HEK293 (cell line): ENCODE measurements around the gene GALNS.

Experiments
- CTCF ChIA-PET: fragments of 350-600 bp; formaldehyde crosslinking; extraction: SDS; loops from one replicate; lab custom pipeline; 2021; ENCODE audit warnings: antibody characterized with exemption; lab: Yijun Ruan, JAX
- POLR2A ChIA-PET: fragments of 300-600 bp; formaldehyde crosslinking; extraction: SDS; loops from one replicate; lab custom pipeline; 2020; ENCODE audit warnings: antibody characterized with exemption, inconsistent platforms; lab: Yijun Ruan, JAX
- H3K27ac ChIP-seq: fragments of 200-500 bp; sonication (Bioruptor generic); 2 replicates; pipeline ENCODE4 v1.5.1; 2014; ENCODE audit warnings: low read depth, low read length, control low read depth, inconsistent platforms; ENCODE audit errors: extremely low read depth
- H3K36me3 ChIP-seq, 2 experiments: fragments of 200-500 bp in 1 of 2; sonication (Bioruptor generic) in 1 of 2; 1 replicate in 1 of 2; 2 replicates in 1 of 2; pipeline ENCODE4 v1.5.1; 2014 to 2017; ENCODE audit warnings: inconsistent platforms in 2 of 2, low read length in 2 of 2; ENCODE audit not compliant: control insufficient read depth in 2 of 2, insufficient read depth in 1 of 2
- H3K4me1 ChIP-seq: fragments of 200-500 bp; sonication (Bioruptor generic); 2 replicates; pipeline ENCODE4 v1.5.1; 2014; ENCODE audit warnings: mild to moderate bottlenecking, low read length, inconsistent platforms; ENCODE audit not compliant: control insufficient read depth, insufficient read depth
- H3K4me3 ChIP-seq: 2 replicates; pipeline ENCODE4 v1.5.1; 2011; ENCODE audit warnings: low read depth, mild to moderate bottlenecking, control low read depth, low read length, moderate library complexity
- H3K9me3 ChIP-seq: fragments of 200-500 bp; sonication (Bioruptor generic); 2 replicates; pipeline ENCODE4 v1.5.1; 2014; ENCODE audit warnings: low read depth, low read length, inconsistent platforms; ENCODE audit not compliant: control insufficient read depth, insufficient read depth
- BCL11B ChIP-seq: fragments of 450-650 bp; formaldehyde crosslinking; IDR thresholded peaks from 2 replicates; pipeline ENCODE4 v1.5.1; 2016; ENCODE audit warnings: low read depth, missing biosample characterization, missing genetic modification characterization
- EGR2 ChIP-seq: fragments of 450-650 bp; formaldehyde crosslinking; IDR thresholded peaks from 2 replicates; pipeline ENCODE4 v1.5.1; 2016; ENCODE audit warnings: low read depth, missing biosample characterization, missing genetic modification characterization
- GLIS1 ChIP-seq: fragments of 450-650 bp; formaldehyde crosslinking; IDR thresholded peaks from 2 replicates; pipeline ENCODE4 v1.5.1; 2016; ENCODE audit warnings: missing biosample characterization, missing genetic modification characterization
- KLF9 ChIP-seq: fragments of 450-650 bp; formaldehyde crosslinking; IDR thresholded peaks from 2 replicates; pipeline ENCODE4 v1.5.1; 2016; ENCODE audit warnings: missing biosample characterization, missing genetic modification characterization, low read depth
- PRDM1 ChIP-seq: fragments of 450-650 bp; formaldehyde crosslinking; IDR thresholded peaks from 2 replicates; pipeline ENCODE4; 2016; ENCODE audit warnings: missing biosample characterization, missing genetic modification characterization
- SP2 ChIP-seq: fragments of 450-650 bp; formaldehyde crosslinking; IDR thresholded peaks from 2 replicates; pipeline ENCODE4 v1.5.1; 2016; ENCODE audit warnings: missing biosample characterization, missing genetic modification characterization
- WT1 ChIP-seq: fragments of 450-650 bp; formaldehyde crosslinking; IDR thresholded peaks from 2 replicates; pipeline ENCODE4 v1.5.1; 2016; ENCODE audit warnings: missing biosample characterization, missing genetic modification characterization
- ZBTB20 ChIP-seq: fragments of 450-650 bp; formaldehyde crosslinking; IDR thresholded peaks from 2 replicates; pipeline ENCODE4 v1.5.1; 2016; ENCODE audit warnings: missing biosample characterization, missing genetic modification characterization
- ZNF132 ChIP-seq: fragments of 450-650 bp; formaldehyde crosslinking; IDR thresholded peaks from 2 replicates; pipeline ENCODE4 v1.5.1; 2017; ENCODE audit warnings: missing biosample characterization, missing genetic modification characterization, borderline replicate concordance
- ZNF140 ChIP-seq: fragments of 450-650 bp; formaldehyde crosslinking; IDR thresholded peaks from 2 replicates; pipeline ENCODE4 v1.5.1; 2016; ENCODE audit warnings: missing biosample characterization, missing genetic modification characterization
- ZNF169 ChIP-seq: fragments of 450-650 bp; formaldehyde crosslinking; IDR thresholded peaks from 2 replicates; pipeline ENCODE4 v1.5.1; 2016; ENCODE audit warnings: missing biosample characterization, missing genetic modification characterization
- ZNF202 ChIP-seq: fragments of 450-650 bp; formaldehyde crosslinking; IDR thresholded peaks from 2 replicates; pipeline ENCODE4 v1.5.1; 2016; ENCODE audit warnings: missing biosample characterization, missing genetic modification characterization, borderline replicate concordance
- ZNF335 ChIP-seq: fragments of 450-650 bp; formaldehyde crosslinking; conservative IDR thresholded peaks from 2 replicates; pipeline ENCODE4 v1.5.1; 2016; ENCODE audit warnings: missing biosample characterization, missing genetic modification characterization
- ZNF548 ChIP-seq: fragments of 450-650 bp; formaldehyde crosslinking; IDR thresholded peaks from 2 replicates; pipeline ENCODE4 v1.5.1; 2016; ENCODE audit warnings: missing biosample characterization, missing genetic modification characterization
- ZNF561 ChIP-seq: fragments of 450-650 bp; IDR thresholded peaks from 2 replicates; pipeline ENCODE4 v1.5.1; 2018; ENCODE audit warnings: missing biosample characterization, missing genetic modification characterization, borderline replicate concordance
- ZNF785 ChIP-seq: fragments of 450-650 bp; formaldehyde crosslinking; IDR thresholded peaks from 2 replicates; pipeline ENCODE4 v1.5.1; 2016; ENCODE audit warnings: missing biosample characterization, missing genetic modification characterization
- ZSCAN16 ChIP-seq: fragments of 450-650 bp; formaldehyde crosslinking; IDR thresholded peaks from 2 replicates; pipeline ENCODE4 v1.5.1; 2016; ENCODE audit warnings: missing biosample characterization, missing genetic modification characterization
- TF ChIP-seq, protein P1 (sequence below): fragments of 450-650 bp; formaldehyde crosslinking; IDR thresholded peaks from 2 replicates; pipeline ENCODE4 v1.5.1; 2016; ENCODE audit warnings: missing biosample characterization, missing genetic modification characterization
- TF ChIP-seq, protein P2 (sequence below): fragments of 450-650 bp; formaldehyde crosslinking; IDR thresholded peaks from 2 replicates; pipeline ENCODE4 v1.5.1; 2016; ENCODE audit warnings: missing biosample characterization, missing genetic modification characterization
- TF ChIP-seq, protein P3 (sequence below): fragments of 450-650 bp; formaldehyde crosslinking; IDR thresholded peaks from 2 replicates; pipeline ENCODE4 v1.5.1; 2016; ENCODE audit warnings: missing biosample characterization, missing genetic modification characterization
- TF ChIP-seq, protein P4 (sequence below): fragments of 450-650 bp; formaldehyde crosslinking; IDR thresholded peaks from 2 replicates; pipeline ENCODE4 v1.5.1; 2016; ENCODE audit warnings: missing biosample characterization, missing genetic modification characterization, low read depth
- TF ChIP-seq, protein P5 (sequence below): fragments of 450-650 bp; formaldehyde crosslinking; conservative IDR thresholded peaks from 2 replicates; pipeline ENCODE4 v1.5.1; 2016; ENCODE audit warnings: low read depth, missing biosample characterization, missing genetic modification characterization
- TF ChIP-seq, protein P6 (sequence below): sonication (generic); formaldehyde crosslinking; IDR thresholded peaks from 2 replicates; pipeline ENCODE4 v1.8.1; 2022; ENCODE audit warnings: mild to moderate bottlenecking, moderate library complexity, missing genetic modification reagents
- TF ChIP-seq, protein P7 (sequence below): fragments of 450-650 bp; formaldehyde crosslinking; optimal IDR thresholded peaks from 2 replicates; pipeline ENCODE3; 2016; ENCODE audit warnings: missing biosample characterization, mild to moderate bottlenecking, missing genetic modification characterization

The GALNS gene

DNA sequence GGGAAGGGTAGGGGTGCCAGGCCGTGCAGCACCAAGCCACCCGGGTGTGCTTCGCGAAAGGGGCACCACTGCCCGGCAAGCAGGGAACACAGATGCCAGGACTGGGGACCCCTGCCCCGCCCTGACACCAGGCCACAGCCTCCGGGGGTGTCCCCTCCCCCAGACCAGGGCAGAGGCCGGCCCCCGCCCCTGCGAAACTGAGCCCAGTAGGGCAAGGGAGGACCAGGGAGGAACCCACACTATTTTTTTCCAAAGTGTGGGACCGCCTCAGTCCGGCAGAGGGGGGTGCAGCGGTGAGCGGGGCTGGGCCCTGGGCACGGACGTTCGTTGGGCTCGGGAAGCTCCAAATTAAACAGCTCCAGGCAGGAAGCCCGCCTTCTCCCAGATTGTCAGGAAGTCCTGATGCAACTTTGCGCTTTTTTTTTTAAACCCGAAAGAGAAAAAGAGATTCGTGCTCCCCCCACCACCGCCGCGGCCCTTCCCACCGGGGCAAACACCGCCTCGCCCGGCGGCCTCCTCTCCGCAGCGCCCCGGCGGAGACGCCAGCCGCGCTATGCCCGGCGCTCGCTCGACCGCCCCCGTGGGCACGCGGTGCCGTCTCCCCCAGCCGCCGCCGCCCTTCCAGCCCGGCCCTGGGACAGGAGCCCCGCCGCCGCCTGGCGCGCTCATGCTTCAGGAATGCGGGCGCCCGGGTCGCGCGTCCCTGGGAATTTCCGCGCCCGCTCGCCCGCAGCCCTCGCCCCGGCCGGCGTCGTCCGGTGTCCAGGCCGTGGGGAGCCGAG lies 72.5 kb downstream of the GALNS start:
- H3K4me3 ChIP-seq = peak overlapping the region; percentile 53
- TF ChIP-seq, protein P1, sequence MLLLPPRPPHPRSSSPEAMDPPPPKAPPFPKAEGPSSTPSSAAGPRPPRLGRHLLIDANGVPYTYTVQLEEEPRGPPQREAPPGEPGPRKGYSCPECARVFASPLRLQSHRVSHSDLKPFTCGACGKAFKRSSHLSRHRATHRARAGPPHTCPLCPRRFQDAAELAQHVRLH (tag by site-specific recombination) = no peak
- TF ChIP-seq, protein P2, sequence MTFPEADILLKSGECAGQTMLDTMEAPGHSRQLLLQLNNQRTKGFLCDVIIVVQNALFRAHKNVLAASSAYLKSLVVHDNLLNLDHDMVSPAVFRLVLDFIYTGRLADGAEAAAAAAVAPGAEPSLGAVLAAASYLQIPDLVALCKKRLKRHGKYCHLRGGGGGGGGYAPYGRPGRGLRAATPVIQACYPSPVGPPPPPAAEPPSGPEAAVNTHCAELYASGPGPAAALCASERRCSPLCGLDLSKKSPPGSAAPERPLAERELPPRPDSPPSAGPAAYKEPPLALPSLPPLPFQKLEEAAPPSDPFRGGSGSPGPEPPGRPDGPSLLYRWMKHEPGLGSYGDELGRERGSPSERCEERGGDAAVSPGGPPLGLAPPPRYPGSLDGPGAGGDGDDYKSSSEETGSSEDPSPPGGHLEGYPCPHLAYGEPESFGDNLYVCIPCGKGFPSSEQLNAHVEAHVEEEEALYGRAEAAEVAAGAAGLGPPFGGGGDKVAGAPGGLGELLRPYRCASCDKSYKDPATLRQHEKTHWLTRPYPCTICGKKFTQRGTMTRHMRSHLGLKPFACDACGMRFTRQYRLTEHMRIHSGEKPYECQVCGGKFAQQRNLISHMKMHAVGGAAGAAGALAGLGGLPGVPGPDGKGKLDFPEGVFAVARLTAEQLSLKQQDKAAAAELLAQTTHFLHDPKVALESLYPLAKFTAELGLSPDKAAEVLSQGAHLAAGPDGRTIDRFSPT (tag by site-specific recombination) = peak; percentile 46; the same call in 1 of the 2 replicates
- TF ChIP-seq, protein P3, sequence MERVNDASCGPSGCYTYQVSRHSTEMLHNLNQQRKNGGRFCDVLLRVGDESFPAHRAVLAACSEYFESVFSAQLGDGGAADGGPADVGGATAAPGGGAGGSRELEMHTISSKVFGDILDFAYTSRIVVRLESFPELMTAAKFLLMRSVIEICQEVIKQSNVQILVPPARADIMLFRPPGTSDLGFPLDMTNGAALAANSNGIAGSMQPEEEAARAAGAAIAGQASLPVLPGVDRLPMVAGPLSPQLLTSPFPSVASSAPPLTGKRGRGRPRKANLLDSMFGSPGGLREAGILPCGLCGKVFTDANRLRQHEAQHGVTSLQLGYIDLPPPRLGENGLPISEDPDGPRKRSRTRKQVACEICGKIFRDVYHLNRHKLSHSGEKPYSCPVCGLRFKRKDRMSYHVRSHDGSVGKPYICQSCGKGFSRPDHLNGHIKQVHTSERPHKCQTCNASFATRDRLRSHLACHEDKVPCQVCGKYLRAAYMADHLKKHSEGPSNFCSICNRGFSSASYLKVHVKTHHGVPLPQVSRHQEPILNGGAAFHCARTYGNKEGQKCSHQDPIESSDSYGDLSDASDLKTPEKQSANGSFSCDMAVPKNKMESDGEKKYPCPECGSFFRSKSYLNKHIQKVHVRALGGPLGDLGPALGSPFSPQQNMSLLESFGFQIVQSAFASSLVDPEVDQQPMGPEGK (tag by site-specific recombination) = peak; percentile 81
- TF ChIP-seq ZNF561 (tag by site-specific recombination) (no peak), ZNF202 (tag by site-specific recombination) (no peak), KLF9 (no peak), ZNF335 (0 out of 2 replicates have a peak, but pooled peaks have one; percentile 16), SP2 (tag by site-specific recombination) (peak; percentile 45; the same call in 1 of the 2 replicates), PRDM1 (tag by site-specific recombination) (no peak), EGR2 (tag by site-specific recombination) (peak; percentile 58; the same call in 1 of the 2 replicates), ZBTB20 (tag by site-specific recombination) (peak; percentile 92), BCL11B (tag by site-specific recombination) (peak; percentile 64; the same call in 1 of the 2 replicates), GLIS1 (no peak), ZNF785 (tag by site-specific recombination) (no peak), WT1 (peak; percentile 40; the same call in 1 of the 2 replicates), ZNF132 (tag by site-specific recombination) (no peak), ZNF140 (tag by site-specific recombination) (no peak), ZNF169 (tag by site-specific recombination) (no peak), ZSCAN16 (tag by site-specific recombination) (no peak), ZNF548 (tag by site-specific recombination) (no peak)
- TF ChIP-seq, protein P4, sequence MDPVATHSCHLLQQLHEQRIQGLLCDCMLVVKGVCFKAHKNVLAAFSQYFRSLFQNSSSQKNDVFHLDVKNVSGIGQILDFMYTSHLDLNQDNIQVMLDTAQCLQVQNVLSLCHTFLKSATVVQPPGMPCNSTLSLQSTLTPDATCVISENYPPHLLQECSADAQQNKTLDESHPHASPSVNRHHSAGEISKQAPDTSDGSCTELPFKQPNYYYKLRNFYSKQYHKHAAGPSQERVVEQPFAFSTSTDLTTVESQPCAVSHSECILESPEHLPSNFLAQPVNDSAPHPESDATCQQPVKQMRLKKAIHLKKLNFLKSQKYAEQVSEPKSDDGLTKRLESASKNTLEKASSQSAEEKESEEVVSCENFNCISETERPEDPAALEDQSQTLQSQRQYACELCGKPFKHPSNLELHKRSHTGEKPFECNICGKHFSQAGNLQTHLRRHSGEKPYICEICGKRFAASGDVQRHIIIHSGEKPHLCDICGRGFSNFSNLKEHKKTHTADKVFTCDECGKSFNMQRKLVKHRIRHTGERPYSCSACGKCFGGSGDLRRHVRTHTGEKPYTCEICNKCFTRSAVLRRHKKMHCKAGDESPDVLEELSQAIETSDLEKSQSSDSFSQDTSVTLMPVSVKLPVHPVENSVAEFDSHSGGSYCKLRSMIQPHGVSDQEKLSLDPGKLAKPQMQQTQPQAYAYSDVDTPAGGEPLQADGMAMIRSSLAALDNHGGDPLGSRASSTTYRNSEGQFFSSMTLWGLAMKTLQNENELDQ = no peak
- TF ChIP-seq, protein P5, sequence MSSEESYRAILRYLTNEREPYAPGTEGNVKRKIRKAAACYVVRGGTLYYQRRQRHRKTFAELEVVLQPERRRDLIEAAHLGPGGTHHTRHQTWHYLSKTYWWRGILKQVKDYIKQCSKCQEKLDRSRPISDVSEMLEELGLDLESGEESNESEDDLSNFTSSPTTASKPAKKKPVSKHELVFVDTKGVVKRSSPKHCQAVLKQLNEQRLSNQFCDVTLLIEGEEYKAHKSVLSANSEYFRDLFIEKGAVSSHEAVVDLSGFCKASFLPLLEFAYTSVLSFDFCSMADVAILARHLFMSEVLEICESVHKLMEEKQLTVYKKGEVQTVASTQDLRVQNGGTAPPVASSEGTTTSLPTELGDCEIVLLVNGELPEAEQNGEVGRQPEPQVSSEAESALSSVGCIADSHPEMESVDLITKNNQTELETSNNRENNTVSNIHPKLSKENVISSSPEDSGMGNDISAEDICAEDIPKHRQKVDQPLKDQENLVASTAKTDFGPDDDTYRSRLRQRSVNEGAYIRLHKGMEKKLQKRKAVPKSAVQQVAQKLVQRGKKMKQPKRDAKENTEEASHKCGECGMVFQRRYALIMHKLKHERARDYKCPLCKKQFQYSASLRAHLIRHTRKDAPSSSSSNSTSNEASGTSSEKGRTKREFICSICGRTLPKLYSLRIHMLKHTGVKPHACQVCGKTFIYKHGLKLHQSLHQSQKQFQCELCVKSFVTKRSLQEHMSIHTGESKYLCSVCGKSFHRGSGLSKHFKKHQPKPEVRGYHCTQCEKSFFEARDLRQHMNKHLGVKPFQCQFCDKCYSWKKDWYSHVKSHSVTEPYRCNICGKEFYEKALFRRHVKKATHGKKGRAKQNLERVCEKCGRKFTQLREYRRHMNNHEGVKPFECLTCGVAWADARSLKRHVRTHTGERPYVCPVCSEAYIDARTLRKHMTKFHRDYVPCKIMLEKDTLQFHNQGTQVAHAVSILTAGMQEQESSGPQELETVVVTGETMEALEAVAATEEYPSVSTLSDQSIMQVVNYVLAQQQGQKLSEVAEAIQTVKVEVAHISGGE = peak; percentile 76
- TF ChIP-seq, protein P6, sequence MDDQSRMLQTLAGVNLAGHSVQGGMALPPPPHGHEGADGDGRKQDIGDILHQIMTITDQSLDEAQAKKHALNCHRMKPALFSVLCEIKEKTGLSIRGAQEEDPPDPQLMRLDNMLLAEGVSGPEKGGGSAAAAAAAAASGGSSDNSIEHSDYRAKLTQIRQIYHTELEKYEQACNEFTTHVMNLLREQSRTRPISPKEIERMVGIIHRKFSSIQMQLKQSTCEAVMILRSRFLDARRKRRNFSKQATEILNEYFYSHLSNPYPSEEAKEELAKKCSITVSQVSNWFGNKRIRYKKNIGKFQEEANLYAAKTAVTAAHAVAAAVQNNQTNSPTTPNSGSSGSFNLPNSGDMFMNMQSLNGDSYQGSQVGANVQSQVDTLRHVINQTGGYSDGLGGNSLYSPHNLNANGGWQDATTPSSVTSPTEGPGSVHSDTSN (CRISPR knock-in tag) = no peak
- TF ChIP-seq, protein P7, sequence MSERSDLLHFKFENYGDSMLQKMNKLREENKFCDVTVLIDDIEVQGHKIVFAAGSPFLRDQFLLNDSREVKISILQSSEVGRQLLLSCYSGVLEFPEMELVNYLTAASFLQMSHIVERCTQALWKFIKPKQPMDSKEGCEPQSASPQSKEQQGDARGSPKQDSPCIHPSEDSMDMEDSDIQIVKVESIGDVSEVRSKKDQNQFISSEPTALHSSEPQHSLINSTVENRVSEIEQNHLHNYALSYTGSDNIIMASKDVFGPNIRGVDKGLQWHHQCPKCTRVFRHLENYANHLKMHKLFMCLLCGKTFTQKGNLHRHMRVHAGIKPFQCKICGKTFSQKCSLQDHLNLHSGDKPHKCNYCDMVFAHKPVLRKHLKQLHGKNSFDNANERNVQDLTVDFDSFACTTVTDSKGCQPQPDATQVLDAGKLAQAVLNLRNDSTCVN = peak; percentile 29

More for the DNA sequence above, 72.5 kb downstream of the GALNS start:
- H3K9me3 ChIP-seq = no peaks in the 10 kb centered on the region
- no peaks in the 10 kb centered on the region for H3K36me3 ChIP-seq
- ChIA-PET CTCF (interaction anchor here (0.7 to 1.6 kb wide), 6 partner anchors 11 to 44 kb away, joined by 3 to 5 read pairs (median 4); no protein-coding TSS in a partner anchor), POLR2A (interaction anchor here (0.9 to 6.7 kb wide), 14 partner anchors 10 to 214 kb away, joined by 3 to 97 read pairs (median 5); partner anchors contain the start of genes APRT and ZC3H18)
- peak overlapping the region; percentile 76 for H3K27ac ChIP-seq
- peaks cover 29% of the 10 kb centered on the region for H3K4me1 ChIP-seq
